Measurements from ENCODE around the gene GINS2. TPM values are rescaled to one million over a fixed set of nuclear protein-coding genes. Genes with fewer than 3 reads are reported as not detected.

GINS2 gene
- total and polyA plus RNA-seq, 2 of the 4 experiments (the other 2 are of a cell fraction) = 12.0 to 13.4 TPM

DNA sequence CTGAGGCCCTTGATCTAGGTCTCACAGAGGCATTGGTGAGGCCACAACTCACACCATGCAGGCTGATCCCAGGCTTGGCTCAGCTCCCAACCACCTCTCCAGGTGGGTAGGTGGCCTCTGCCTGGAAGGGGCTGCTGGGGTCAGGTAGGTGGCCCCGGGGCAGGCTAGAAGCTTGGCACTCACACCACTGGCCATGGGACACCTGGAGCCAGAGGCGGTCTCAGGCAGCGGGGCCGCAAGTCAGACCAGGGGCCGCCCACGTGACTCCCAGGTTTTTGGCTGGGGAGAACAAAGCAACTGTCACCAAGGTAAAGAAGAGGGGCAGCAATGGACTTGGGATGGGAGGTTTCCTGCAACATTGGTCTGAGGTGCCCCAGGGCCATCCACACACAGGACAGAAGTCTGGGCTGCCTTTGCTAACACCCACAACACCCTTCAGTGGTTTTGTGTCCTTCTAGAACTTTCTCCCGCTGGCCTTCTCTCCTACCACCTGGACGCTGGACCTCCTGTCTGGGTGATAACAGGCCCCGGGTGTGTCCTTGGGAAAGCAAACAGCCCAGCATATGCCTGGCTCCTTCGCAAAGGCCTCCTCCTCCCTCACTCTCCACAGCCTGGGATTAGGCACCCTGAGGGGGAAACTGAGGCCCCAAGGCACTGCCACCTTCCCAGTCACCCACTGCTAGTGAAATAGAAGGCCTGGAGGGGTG lies 45.7 kb upstream of the GINS2 start:
- Histone ChIP-seq H2AK5ac (ENCODE audit: low read depth, low read length) (no peak overlapping the region), H2BK5ac (ENCODE audit: low read depth, low read length, poor library complexity, severe bottlenecking) (no peak overlapping the region), H4K20me1 (ENCODE audit: insufficient read depth, low read length) (no peaks in the 10 kb centered on the region; the same call in 1 of the 2 replicates), H3K4me3 (ENCODE audit: insufficient read depth, low read depth, low read length) (no peak overlapping the region), H4K5ac (ENCODE audit: low read depth, low read length) (no peak overlapping the region), H3K23ac (ENCODE audit: low read depth, low read length) (no peak overlapping the region), H4K8ac (ENCODE audit: low read depth in 2 of 2, low read length in 2 of 2) (no peak overlapping the region), H3K79me1 (ENCODE audit: low read depth in 1 of 2, low read length in 2 of 2) (peaks cover 6 to 14% of the 10 kb centered on the region in 2 experiments), H3K9me3 (ENCODE audit: control insufficient read depth, insufficient read depth, low read length) (no peaks in the 10 kb centered on the region), H3K4me2 (ENCODE audit: low read depth, low read length) (no peak overlapping the region), H3K27ac (ENCODE audit: insufficient read depth, low read length) (no peak overlapping the region), H3K27me3 (ENCODE audit: control insufficient read depth, insufficient read depth, low read length) (no peaks in the 10 kb centered on the region), H2BK15ac (ENCODE audit: low read depth, low read length) (no peak overlapping the region), H4K91ac (ENCODE audit: insufficient read depth, low read depth, low read length) (no peak overlapping the region), H2BK120ac (ENCODE audit: low read depth, low read length) (no peak overlapping the region), H3K4me1 (ENCODE audit: control insufficient read depth, insufficient read depth, low read length) (no peaks in the 10 kb centered on the region), H3K56ac (ENCODE audit: extremely low read depth, insufficient read depth, low read length) (no peak overlapping the region), H3K14ac (replicated peaks; ENCODE audit: low read depth, low read length) (no peak overlapping the region), H2BK20ac (ENCODE audit: low read depth, low read length) (no peak overlapping the region), H2AK9ac (replicated peaks; ENCODE audit: low read depth, low read length, poor library complexity) (no peak overlapping the region), H3K36me3 (ENCODE audit: control insufficient read depth, insufficient read depth, low read length) (no peaks in the 10 kb centered on the region), H3K9me1 (ENCODE audit: insufficient read depth, low read length) (peaks cover 9% of the 10 kb centered on the region), H3K9ac (ENCODE audit: low read depth, low read length) (no peak overlapping the region), H2AFZ (replicated peaks; ENCODE audit: low read length, poor library complexity) (no peak overlapping the region), H3K4ac (ENCODE audit: low read depth, low read length) (no peak overlapping the region), H3K18ac (ENCODE audit: low read depth, low read length) (no peak overlapping the region)
- DNase-seq = no peak
- intact Hi-C loops (cut with micrococcal nuclease) = no loop called here
- POLR2A ChIA-PET (ENCODE audit: unreplicated experiment) = no interaction called here
- no TSS peak for BruUV-seq (replicated peaks)
- ATAC-seq (ENCODE audit: low read depth) = no peak
- in situ Hi-C loops (cut with MboI; ENCODE audit: low sequenced_read_pairs) = no loop called here
- WGBS, 2 experiments (ENCODE audit: extremely low coverage in 2 of 2, insufficient read length in 1 of 2) = 85% methylated on average over 8 of the region's 10 CpGs; no CpG with 5 or more reads in 1 of the 2 experiments
- no peak for TF ChIP-seq MAFK (IDR thresholded peaks at IDR 0.05; ENCODE audit: low read depth, low read length)
- TF ChIP-seq RAD21 (IDR thresholded peaks at IDR 0.05; ENCODE audit: low read length) = no peak
- TF ChIP-seq FOS (IDR thresholded peaks at IDR 0.05; ENCODE audit: low read depth, low read length) = no peak
- TF ChIP-seq USF2 (IDR thresholded peaks at IDR 0.05; ENCODE audit: low read depth, low read length) = no peak
- no peak for TF ChIP-seq BHLHE40 (IDR thresholded peaks at IDR 0.05; ENCODE audit: low read depth, low read length)
- TF ChIP-seq SMC3 (IDR thresholded peaks at IDR 0.05; ENCODE audit: low read depth, low read length) = no peak
- TF ChIP-seq POLR2A (IDR thresholded peaks at IDR 0.05; ENCODE audit: low read depth, low read length) = no peak
- no peak for TF ChIP-seq RFX5 (IDR thresholded peaks at IDR 0.05; ENCODE audit: low read depth, low read length)
- TF ChIP-seq CHD1 (IDR thresholded peaks at IDR 0.05; ENCODE audit: low read depth, low read length) = no peak
- CTCF ChIA-PET = no interaction called here
- dilution Hi-C loops (cut with HindIII; ENCODE audit: low sequenced_read_pairs, unreplicated experiment) = no loop called here
